Choroid plexus epithelial cell (primary cell): ENCODE results near the gene TMEM170B.
A peak's percentile ranks its signal among the peaks of the same experiment; 100 is the strongest.

Source experiments
- DNase-seq: peaks from one replicate; pipeline ENCODE4 v3.0.0-alpha.2; 2010; ENCODE audit warnings: low read depth
- H3K4me3 ChIP-seq: 2 replicates; pipeline ENCODE4 v1.5.1; 2011; ENCODE audit warnings: low read depth, mild to moderate bottlenecking, control low read depth, low read length, moderate library complexity
- TF ChIP-seq, protein P1 (sequence below): conservative IDR thresholded peaks from 2 replicates; pipeline ENCODE4 v1.5.1; 2011; ENCODE audit warnings: low read depth, mild to moderate bottlenecking, control low read depth, inconsistent platforms, low read length, moderate library complexity

The TMEM170B gene

DNA sequence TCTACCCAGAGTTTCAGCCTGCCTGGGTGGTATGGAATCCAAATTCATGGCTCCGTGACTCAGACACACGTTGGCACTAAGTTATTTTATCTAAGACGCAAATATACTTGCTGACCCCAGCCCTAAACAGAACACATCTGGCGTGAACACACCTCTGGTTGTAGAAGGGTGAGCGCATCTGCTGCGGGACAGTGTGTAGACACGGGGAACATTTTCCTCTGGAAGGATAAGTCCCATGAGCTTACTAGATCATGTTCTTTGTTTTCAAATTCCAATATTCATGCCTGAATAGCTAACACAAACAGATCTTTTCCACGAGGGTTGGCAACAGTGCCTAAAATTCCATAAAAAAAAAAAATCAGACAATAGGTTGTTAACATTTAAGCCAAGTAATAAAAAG, 87.8 kb downstream of the TMEM170B start:
- no peak for DNase-seq
- H3K4me3 ChIP-seq, result no peak overlapping the region
- TF ChIP-seq, protein P1, sequence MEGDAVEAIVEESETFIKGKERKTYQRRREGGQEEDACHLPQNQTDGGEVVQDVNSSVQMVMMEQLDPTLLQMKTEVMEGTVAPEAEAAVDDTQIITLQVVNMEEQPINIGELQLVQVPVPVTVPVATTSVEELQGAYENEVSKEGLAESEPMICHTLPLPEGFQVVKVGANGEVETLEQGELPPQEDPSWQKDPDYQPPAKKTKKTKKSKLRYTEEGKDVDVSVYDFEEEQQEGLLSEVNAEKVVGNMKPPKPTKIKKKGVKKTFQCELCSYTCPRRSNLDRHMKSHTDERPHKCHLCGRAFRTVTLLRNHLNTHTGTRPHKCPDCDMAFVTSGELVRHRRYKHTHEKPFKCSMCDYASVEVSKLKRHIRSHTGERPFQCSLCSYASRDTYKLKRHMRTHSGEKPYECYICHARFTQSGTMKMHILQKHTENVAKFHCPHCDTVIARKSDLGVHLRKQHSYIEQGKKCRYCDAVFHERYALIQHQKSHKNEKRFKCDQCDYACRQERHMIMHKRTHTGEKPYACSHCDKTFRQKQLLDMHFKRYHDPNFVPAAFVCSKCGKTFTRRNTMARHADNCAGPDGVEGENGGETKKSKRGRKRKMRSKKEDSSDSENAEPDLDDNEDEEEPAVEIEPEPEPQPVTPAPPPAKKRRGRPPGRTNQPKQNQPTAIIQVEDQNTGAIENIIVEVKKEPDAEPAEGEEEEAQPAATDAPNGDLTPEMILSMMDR, result no peak

DNA sequence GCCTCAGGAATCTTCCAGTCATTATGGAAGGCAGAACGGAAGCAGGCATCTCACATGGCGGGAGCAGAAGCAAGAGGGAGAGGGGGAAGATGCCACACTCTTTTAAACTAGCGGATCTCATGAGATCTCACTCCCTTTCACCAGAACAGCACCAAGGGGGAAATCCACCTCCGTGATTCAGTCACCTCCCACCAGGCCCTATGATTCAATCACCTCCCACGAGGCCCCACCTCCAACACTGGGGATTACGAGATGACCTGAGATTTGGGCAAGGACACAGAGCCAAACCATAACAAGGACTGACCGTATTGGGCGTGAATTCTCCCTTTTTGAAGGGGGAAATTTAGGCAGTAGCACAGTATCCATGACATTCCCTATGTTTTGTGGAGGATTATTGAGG, 88.8 kb downstream of the TMEM170B start:
- TF ChIP-seq, protein P1, result no peak
- DNase-seq, result no peak
- no peak overlapping the region for H3K4me3 ChIP-seq

DNA sequence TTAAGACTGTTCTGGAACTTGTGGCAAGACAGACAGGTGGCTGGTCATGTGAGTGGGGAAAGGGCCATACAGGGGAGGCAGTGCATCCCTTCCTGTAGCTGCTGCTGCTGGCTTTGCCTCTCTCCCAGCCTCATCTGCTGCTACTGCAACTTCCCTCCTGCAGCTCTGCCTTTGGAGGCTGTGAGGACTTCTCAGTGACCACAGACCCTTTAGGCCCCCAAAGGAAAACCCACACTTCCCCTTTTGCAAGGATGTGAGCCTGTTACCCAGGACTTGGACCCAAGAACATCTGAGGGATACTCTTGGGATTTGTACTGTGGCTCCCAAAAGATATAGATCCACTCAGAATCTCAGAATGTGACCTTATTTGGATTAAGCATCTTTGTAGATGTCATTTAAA, 91.0 kb downstream of the TMEM170B start:
- no peak overlapping the region for H3K4me3 ChIP-seq
- TF ChIP-seq, protein P1, result no peak
- no peak for DNase-seq

DNA sequence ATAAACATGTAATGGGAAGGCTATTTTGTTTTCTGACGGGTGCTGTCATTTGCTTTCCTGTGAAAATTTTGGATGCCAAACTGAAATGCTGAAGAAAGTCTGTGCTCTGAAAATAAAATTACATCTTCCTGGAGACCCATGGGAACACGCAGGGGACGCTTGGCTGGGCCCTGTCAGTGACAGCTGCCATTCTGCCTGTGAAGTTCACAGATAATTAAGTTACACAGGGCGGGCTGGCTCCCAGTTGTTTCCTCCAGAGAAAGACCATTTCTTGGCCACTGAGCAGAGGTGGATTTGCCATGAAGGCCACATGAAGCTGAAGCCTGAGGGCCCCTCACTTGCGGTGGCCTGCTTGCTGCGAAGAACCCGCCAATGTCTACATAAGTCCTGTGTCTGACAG, 93.5 kb downstream of the TMEM170B start:
- no peak overlapping the region for H3K4me3 ChIP-seq
- no peak for DNase-seq
- TF ChIP-seq, protein P1, result no peak

DNA sequence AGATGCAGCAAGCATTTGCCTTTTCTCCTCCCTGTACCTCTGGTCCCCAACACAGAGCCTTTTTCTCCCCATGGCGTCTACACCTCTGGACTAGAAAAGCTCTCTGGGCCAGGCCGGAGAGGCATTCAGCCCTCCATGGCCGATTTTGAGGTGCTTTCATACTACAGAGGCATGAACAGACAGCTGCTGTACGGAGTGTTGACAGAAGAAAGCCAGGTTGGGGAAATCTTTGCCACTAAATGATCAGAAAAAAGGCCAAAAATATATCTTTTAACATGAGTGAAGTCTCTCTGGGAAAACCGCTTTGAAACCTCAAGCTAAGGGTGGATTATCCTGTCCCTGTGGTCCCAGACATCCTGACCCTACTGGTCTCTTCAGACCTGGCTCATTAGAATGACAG, 94.0 kb downstream of the TMEM170B start:
- no peak overlapping the region for H3K4me3 ChIP-seq
- no peak for DNase-seq
- TF ChIP-seq, protein P1, result no peak

DNA sequence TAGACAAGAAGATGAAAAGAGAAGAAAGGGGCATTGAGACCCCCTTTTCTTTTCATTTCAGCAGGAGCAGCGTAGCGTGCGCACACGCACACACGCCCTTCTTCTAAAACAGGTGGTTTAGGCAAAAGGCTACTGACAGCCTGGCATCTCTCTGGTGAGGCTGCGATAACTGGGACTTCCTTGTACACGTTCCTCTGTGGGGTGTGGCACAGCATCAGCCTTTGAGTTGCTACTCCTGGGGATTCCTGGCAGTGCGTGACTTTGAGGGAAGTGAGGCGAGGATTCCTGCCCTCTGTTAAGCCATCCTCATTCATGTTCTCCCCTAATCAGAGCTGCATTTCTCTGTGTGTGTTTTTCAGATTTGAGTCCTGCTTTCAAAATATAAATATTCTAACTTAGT, 94.7 kb downstream of the TMEM170B start:
- no peak for DNase-seq
- H3K4me3 ChIP-seq, result no peak overlapping the region
- TF ChIP-seq, protein P1, result no peak

DNA sequence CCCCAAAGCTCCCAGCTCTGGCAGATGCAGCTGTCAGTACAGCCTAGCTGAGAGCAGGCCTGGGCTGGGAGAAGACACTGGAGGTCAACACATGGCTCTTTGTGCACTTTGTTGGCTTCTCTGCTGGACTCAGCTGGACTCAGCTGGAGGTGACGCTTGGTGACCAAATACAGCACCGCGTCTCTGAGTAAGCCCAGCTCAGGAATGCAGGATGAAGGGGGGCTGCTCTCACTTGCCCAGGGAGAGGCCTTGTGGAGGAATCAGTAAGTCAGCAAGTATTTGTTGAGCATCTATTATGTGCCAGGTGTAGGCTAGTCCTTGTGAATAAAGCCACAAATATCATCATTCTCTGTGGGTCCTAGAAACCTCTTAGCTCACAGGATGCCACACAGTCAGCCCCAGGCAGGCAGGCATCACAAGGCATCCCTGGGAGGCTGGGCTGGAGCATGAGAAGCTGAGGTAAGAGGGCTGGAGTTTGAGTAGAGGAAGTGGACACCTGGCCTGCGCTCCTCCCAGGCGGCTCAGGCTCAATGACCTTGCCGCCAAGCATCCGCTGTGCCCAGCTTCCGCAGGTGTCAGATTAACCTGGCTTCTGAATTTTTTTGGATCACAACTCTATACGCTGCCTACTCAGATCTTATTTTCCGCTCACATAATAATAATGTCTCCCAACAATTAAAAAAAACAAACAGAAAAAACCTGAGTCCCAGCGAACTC, 95.4 kb downstream of the TMEM170B start:
- TF ChIP-seq, protein P1, result no peak
- DNase-seq, result peak; percentile 69
- no peak overlapping the region for H3K4me3 ChIP-seq
